DOHH2 (cell line): ENCODE measurements around the gene FARP2.
"Not testable (repeated sequence)": the region's sequence is repeated elsewhere in the genome, so short reads cannot be mapped to it uniquely, and the experiment has no call there.

Experiments used
- CTCF ChIP-seq: fragments of 200-600 bp; sonication (generic); IDR thresholded peaks from one replicate; pipeline ENCODE4 v1.5.1; 2014; ENCODE audit warnings: antibody characterized with exemption, mild to moderate bottlenecking, low read depth, low read length; ENCODE audit not compliant: poor library complexity, severe bottlenecking
- EZH2phosphoT487 ChIP-seq: fragments of 200-600 bp; sonication (generic); IDR thresholded peaks from 2 replicates; pipeline ENCODE4 v1.6.1; 2017; ENCODE audit warnings: borderline replicate concordance, mild to moderate bottlenecking, antibody characterized with exemption, low read length, moderate library complexity, mixed read lengths

GRCh38 chr2:241396809-241397208, 40.7 kb downstream of the FARP2 start:
- not testable (repeated sequence) for TF ChIP-seq CTCF, EZH2phosphoT487
